ENCODE data around the gene ATF7. TPM values are rescaled to one million over a fixed set of nuclear protein-coding genes. Genes with fewer than 3 reads are reported as not detected.
A peak's percentile ranks its signal among the peaks of the same experiment; 100 is the strongest.

ATF7 gene
- total RNA-seq, 4 donors from 2014 or later = 22.5 to 38.3 (median 29.9) TPM

DNA sequence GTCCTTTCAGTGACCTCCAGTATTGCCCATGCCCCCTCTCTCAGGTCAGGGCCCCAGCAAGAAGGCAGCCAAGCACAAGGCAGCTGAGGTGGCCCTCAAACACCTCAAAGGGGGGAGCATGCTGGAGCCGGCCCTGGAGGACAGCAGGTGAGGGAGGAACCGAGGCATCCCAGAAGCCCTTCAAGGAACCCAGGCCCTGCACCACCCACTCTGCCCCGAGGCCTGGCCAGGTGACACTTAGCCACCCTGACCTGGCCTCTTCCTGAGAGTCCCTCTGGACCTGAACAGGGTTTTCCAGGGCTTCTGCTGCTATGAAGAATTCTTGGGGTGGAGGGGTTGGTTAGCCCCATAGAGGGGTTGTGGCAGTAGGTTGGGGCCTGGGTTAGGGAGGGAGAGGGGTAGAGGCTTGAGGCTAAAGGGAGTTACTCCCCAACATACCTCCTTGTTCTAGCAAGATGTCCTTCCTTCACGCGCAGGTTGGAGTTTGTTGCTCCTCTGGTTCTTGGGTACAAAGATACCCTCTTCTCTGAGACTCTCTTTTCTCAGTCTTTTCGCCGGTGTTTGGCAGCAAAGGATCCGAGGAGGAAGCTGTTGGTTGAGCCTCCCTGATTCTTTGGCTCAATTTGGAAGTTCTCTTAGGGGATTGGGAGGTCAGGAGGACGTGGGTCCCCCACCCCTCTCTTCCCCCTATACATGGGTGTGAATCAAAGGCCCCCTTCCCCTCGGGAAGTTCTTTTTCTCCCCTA is 123.0 kb downstream of the ATF7 start:
- DNase-seq (ENCODE audit: low spot score) (no peak), ATAC-seq (ENCODE audit: low FRiP score) (no peak)
- TF ChIP-seq, protein P1, sequence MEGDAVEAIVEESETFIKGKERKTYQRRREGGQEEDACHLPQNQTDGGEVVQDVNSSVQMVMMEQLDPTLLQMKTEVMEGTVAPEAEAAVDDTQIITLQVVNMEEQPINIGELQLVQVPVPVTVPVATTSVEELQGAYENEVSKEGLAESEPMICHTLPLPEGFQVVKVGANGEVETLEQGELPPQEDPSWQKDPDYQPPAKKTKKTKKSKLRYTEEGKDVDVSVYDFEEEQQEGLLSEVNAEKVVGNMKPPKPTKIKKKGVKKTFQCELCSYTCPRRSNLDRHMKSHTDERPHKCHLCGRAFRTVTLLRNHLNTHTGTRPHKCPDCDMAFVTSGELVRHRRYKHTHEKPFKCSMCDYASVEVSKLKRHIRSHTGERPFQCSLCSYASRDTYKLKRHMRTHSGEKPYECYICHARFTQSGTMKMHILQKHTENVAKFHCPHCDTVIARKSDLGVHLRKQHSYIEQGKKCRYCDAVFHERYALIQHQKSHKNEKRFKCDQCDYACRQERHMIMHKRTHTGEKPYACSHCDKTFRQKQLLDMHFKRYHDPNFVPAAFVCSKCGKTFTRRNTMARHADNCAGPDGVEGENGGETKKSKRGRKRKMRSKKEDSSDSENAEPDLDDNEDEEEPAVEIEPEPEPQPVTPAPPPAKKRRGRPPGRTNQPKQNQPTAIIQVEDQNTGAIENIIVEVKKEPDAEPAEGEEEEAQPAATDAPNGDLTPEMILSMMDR (IDR thresholded peaks at IDR 0.05) = no peak

DNA sequence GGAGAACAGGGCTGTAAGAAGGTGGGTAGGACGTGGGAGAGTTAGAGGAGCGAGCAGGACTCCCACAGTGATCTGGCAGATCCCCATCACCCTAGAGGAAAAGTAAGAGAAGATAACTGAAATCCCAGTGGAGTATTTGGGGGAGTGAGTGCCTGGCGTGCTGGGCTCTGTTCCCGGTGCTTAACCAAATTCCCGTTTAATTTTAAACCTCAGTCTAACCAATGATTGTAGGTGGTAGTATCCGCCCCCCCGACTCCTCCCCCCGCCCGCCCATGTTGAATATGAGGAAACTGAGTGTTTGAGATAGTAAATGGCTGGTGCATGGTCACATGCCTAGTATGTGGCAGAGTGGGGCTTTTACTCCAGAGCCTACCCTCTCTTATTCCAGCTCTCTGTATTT is 123.9 kb downstream of the ATF7 start:
- TF ChIP-seq, protein P1 (IDR thresholded peaks at IDR 0.05) = no peak
- ATAC-seq (ENCODE audit: low FRiP score) = no peak

DNA sequence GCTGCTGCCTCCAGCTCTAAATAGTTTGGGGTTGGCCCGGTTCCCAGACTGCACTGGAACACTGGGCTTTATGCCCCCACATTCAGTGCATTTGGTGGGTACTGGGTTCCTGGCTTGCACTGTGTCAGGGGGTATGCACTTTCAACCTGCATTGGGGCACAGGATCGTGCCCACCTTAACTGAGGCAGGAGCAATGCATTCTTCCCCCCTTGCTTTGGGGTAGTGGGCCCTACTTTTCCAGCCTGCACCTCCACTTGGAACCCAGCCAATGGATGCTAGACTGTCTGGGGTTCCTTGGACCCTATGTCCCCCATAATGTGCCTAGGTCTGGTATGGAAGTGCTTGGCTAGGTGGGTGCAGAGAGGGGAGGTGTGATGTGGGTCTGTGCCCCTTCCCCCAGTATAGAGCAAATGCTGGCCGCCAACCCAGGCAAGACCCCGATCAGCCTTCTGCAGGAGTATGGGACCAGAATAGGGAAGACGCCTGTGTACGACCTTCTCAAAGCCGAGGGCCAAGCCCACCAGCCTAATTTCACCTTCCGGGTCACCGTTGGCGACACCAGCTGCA is 124.5 kb downstream of the ATF7 start:
- no peak for ATAC-seq (ENCODE audit: low FRiP score)
- DNase-seq (ENCODE audit: low spot score) = no peak
- TF ChIP-seq, protein P1 (IDR thresholded peaks at IDR 0.05) = no peak

More for the DNA sequence above, 123.9 kb downstream of the ATF7 start:
- no peak for DNase-seq (ENCODE audit: low spot score)

DNA sequence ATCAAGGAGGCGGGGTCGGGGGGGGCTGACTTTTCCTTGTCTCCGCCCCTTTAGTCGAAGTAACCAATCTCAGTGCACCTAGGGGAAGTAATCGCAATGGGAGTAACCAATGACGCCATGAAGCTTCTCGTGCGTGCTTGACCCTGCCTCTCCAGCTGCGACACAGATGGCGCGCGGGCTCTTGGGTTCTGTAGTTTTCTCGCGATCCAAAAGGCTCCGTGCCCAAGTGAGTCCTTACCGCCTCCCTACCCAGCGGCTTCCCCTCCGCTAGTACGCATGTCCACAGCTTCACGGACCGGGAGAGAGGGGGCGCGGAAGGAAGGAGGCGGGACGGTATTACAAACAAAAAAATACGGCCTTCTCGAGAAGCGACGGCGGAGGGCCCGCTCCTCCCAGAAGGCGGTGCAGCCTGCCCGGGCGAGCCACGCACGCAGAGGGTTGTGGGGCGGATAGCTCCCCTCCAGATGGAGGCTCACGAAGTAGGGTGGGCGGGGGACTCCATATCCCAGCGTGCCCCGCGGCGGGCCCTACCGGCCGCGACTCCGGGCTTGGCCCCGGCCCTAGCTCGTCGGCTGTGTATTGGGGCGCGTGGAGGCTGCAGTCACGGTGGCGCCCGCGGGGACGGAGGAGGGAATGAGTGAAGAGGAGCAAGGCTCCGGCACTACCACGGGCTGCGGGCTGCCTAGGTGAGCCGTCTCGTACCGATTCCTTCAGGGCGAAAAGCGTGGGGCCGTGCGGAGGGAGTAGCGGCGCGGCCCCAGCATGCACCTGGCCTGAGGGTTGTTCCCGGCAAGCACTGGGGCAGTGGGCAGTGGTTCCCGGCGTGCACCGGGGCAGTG is 125.2 kb downstream of the ATF7 start, which contains the start of gene TARBP2:
Gene TARBP2, plus strand, starts transcription at position 508 of the 839 bp plus-strand sequence. Its CDS starts 126 bp downstream, at position 634.
- TF ChIP-seq, protein P1 (IDR thresholded peaks at IDR 0.05) = no peak
- DNase-seq (ENCODE audit: low spot score) (peak; percentile 91), ATAC-seq (ENCODE audit: low FRiP score) (peak; percentile 78)

DNA sequence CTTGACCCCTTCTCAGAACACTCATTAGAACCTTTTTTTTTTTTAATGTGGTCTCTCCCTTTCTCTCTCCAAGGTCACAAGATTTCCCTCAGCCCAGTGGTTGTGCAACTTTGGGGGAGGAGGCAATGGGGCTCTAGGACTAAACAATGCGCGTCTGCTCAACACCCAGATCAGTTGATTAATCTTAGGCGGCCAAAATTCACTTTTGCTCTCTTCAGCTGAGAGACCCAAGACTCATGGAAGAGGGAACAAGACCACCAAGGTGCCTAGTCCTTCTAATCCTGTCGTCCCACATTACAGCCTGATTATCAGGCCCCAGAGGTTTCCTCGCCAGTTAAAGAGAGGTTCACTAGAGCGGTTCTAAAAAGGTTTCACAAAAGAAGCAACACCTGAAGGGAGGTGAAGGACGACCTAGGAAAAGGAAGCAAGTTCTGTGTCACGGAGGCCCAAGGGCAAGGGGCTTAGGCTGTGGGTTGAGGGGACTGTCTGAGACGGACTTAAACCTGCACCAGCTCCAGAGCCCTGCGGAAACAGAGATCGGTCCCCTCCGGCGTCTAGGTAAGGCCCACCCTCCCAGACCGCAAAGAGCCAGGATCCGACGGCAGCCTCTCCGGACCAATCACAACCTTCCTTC is 125.9 kb downstream of the ATF7 start:
- TF ChIP-seq, protein P1 (IDR thresholded peaks at IDR 0.05) = no peak
- peak; percentile 53 for DNase-seq (ENCODE audit: low spot score)
- peak; percentile 6 for ATAC-seq (ENCODE audit: low FRiP score)

DNA sequence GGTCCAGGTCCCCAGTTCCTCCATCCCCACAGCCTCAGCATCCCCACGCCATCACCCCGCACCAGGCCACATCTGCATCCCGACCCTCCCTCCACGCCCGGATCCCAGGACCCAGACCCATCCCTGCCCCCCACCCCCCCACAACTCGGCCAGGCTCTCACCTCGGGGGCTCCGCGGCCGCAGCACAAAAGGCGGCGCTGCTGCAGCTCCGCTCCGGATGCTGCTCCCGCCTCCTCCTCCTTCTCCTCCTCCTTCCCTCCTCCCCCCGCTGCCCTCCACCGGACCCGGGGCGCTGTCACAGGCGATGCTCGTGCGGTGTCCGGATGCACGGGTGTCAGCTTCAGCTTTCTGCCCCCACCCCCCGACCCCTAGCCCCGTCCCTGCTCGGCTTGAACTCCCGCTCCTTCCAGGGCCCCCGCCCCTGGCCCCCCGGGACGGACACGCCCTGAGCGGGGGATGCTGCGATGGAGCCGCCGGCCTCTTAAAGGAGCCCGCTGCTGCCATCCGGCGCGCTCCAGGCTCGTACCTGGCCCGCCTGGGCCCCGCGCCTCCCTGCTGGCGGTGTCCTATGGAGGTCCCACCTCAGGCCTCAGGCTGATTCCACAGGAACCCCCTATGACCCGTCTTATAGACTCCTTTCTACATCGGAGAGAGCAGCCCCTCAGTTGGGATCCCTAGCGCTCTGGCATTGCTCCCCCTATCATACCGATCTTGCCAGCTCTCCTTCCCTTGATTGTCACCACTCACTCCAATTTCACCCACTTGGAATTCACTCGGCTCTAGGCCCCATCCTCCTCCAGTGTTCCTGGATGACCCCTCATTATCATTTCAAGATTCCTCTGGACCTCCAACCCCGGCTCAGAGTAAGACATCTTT is 126.7 kb downstream of the ATF7 start, which contains the start of gene MAP3K12:
Gene MAP3K12, minus strand, starts transcription at position 193 of the 876 bp plus-strand sequence. CDS start 12,067 bp downstream, outside the sequence.
- ATAC-seq (ENCODE audit: low FRiP score) = no peak
- DNase-seq (ENCODE audit: low spot score) = no peak
- TF ChIP-seq, protein P1 (IDR thresholded peaks at IDR 0.05) = no peak
